Stimulated activated CD4-positive, alpha-beta T cell treated with anti-CD3 and anti-CD28 coated beads, TNF-alpha, amount 100 ng/mL, for 24 hours (primary cell): ENCODE data around the gene SNAPIN.
"Not testable (repeated sequence)": the region's sequence is repeated elsewhere in the genome, so short reads cannot be mapped to it uniquely, and the experiment has no call there.

Experiments
- DNase-seq, 3 experiments: peaks; one replicate each; pipeline ENCODE4 v3.0.0-alpha.2; 2020; ENCODE audit warnings: low read depth in 3 of 3

The SNAPIN gene

DNA sequence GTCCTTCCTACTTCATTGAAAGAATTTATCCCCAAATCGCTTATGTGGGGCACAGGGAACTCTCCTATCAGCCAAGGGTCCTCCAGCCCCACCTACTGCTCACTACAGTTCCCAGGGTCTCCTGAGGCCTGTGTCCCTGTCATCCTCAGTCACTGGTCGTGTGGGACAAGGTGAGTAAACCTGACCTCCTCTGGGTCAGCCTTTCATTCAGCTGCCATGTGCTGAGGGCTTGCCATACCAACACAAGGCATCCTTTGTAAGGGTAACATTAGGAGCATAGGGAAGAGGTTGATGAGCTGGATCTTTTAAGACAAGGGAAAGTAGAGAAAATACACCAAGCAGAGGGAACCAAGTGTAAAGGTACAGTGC lies 11.2 kb upstream of the SNAPIN start:
- no peak for DNase-seq

DNA sequence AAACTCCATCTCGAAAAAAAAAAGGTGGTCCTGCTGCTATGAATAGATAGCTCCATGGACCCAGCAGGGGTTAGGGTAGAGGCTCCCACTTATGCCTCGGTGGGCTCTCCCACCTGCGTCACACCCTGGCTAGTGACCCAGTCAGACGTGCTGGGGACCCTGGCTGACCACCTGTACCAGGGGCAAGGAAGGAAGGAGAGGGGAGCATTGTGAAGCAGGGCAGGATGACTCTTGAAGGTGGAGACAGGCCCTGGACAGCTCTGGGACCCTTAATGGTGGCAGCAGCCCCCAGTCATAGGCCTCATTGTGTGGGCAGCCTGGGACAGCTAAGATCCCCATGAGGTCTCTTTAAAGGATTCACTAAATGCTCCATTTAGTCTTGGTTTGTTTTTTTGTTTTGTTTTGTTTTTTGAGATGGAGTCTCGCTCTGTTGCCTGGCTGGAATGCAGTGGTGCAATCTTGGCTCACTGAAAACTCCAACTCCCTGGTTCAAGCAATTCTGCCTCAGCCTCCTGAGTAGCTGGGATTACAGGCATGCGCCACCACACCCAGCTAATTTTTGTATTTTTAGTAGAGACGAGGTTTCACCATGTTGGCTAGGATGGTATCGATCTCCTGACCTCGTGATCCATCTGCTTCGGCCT lies 10.4 kb upstream of the SNAPIN start:
- DNase-seq = no peak

DNA sequence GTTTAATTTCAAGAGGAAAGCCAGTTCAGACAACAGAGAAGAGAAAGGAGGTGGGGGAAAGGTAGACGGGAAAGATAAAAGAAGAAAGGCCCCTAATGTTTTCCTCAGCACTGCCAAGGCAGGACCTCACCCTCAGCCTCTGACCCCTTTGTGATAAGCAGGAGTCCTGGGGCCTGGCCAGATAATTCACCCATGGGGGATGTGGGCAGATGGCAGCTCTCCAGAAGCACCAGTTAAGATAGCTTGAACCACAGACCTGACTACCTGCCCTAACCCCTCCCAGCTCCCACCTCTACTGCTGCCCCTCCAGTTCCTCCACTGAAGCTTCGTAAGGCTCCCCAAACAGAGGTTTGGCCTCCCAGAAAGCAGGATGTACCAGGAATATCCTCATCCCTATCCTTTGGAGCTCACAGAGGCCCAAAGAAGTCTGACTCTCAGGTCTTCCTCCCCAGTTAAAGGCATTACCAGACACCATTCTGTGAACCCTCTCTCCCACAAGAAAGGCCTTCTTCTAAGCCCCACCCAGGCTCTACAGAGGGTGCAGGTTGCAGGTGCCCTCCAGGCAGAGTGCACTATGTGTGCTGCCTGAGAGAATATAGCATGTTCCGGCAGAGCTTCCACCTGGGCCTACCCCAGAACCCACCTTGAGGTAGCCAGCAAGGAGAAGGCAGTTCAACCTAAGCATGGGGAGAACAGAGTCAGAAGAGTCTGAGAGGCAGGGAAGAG lies 9.2 kb upstream of the SNAPIN start:
- no peak for DNase-seq

DNA sequence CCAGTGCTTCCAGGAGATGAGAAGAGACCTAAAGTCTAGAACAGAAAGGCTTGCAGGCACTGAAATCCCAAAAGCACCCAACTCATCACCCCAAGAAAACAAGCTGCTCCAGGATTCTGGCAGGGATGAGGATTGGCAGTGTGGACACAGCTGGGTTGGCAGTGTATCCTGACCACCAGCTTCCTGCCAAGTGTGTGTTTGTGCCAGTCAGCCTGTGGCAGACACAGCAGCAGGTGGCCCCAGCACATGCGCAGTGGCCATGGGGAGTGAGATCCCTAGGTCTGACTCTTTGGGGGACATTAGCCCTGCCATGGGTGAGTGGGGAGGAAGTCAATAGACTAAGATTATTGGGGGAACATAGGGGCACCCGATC lies 8.7 kb upstream of the SNAPIN start:
- no peak for DNase-seq

DNA sequence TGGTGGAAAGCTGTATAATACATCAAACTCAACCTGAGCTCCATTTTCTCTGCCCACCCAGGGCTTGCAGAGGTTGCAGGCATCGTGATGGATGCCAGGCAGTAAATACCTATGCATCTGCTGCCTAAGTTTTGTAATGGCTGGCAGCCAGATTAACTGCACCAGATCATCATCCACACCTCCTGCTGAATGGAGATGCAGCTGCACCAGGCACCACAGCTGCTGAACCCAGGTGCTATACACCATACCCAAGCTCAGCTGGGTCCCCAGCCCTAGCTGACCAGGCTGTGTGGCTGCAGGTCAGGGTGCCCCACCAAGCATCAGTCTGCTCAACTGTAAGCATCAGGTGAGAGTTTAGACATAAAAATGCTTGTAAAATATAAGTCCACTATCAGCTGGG lies 6.7 kb upstream of the SNAPIN start:
- no peak for DNase-seq

DNA sequence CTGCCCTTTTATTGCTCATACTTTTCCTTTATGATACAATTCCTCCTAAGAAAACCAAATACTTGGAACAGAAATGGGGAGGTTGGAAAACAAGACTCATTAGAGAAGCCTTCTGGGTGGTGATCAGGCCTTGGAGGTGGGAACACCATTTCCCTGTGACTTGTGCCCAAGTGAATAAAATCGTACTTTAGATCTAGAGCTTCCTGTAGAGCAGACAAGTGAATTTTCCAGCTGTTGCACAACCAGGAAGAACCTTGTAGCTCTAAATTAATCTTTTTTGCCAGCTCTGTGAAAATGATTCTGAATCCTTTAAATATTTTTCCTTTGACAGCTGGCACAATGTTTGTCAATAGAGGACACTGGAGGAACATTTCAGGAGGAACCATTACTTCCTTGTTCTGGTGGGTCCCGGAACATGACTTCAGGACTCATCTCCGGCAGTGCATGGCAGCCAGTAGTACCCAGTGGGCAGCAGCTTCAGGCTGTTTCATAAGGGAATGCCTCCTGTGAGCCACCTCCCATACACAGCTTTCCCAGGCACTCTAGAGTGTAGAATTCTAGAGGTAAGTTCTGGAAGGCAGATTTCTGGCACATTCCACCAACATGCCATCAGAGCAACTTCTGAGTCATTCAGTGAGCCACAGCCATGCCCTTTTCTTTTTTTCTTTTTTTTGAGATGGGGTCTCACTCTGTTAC lies 5.5 kb upstream of the SNAPIN start:
- no peak for DNase-seq

DNA sequence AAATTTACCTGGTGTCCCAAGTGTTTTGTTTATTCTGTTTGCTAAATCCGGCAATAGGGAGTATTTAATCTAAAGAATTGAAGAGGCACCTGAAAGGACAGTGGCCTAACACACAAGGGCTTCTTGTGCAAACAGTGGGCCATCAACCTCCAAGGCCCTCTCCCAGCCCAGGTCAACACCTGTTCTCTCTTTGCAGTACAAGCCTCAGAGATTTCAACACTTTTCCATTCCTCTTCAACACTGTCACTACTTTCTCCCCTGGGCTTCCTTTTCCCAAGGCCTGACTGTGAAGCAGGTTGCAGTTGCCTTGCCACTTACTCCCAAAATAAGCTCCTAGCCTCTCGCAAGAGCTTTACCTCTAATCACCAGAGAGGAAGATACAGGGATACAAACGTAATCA lies 3.2 kb upstream of the SNAPIN start:
- DNase-seq = no peak

DNA sequence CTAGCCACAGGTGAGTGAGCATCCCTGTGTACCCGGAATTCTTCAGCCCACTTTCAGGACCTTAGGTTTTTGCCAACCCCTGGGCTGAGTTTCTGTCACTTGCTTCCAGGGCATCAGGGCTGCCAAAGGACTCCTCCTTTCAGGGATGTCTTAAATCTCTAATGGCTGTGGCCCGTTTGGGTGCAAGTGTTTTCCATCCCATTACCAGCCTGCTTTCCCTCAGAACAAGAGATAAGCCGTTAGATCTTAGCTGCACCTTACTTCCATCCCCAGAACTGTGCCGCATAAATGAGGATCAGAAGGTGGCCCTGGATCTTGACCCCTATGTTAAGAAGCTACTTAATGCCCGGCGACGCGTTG lies 652 bp downstream of the SNAPIN start:
- DNase-seq = no peak

DNA sequence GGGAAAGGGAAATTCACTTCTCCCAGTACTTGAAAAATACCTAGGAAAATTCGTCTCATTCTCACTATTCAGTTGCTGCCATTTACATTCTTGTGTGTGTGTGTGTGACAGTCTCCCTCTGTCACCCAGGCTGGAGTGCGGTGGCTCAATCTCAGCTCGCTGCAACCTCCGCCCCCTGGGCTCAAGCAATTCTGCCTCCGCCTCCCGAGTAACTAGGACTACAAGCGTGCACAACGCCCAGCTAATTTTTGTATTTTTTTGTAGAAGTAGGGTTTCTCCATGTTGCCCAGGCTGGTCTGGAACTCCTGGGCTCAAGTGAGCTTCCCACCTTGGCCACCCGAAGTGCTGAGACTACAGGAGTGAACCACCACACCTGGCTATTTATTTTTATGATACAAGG lies 1.2 kb downstream of the SNAPIN start:
- no peak for DNase-seq

DNA sequence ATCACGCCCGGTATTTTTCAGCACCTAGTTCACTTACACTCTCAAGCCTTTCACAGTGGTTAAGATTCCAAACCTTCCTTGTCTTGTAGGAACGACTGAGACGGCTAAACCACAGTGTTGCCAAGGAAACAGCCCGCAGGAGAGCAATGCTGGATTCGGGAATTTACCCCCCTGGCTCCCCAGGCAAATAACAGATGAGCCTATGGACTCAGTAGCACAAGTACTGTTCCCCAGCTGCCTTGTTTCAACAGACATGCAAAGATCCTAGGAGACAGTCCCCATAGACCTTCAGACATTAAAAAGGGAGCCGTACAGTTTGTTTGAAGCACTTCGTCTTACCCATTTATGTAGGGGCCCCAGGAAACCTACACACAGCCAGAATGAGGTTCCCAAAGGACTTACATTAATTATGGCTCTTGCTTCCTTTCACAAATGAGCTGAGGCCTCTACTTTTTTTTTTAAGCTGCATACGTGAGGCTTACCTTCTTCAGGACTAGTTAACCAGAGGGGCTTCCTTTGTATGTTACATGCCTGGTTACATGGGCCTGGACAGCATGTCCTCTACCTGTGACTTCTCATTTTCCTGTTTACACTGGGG lies 2.7 kb downstream of the SNAPIN start:
- DNase-seq = no peak

DNA sequence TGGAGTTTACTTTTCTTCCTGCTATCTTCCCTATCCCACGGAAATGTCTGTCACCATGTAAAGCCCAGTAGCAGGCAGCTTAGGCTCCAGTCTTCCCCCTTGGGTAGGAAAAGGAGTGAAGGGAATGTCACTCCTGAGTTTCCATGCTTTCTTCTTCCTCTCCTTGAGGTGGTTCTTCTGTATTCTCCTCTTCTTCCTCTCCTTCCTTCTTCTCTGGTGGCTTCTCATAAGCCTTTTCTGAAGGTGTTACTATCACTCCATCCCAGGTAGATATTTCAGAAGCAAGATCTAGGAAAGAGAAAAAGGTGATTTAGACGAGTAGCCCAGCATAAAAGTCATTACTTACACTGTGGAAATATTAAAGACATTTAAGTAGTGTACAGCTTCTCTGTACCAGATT lies 3.8 kb downstream of the SNAPIN start:
- no peak for DNase-seq

DNA sequence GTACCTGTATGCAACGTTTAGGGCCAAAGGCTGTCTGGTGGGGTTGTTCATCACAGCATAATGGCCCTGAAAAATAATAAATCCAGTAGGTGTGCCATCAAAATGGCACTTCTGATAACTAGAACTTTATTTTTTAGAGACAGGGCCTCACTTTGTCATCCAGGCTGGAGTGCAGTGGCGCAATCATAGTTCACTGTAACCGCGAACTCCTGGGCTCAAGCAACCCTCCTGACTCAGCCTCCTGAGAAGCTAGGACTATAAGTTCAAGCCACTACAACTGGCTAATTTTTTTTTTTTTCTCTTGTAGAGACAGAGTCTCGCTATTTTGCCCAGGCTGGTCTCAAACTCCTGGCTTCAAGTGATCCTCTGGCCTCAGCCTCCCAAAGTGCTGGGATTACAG lies 4.7 kb downstream of the SNAPIN start:
- no peak for DNase-seq

DNA sequence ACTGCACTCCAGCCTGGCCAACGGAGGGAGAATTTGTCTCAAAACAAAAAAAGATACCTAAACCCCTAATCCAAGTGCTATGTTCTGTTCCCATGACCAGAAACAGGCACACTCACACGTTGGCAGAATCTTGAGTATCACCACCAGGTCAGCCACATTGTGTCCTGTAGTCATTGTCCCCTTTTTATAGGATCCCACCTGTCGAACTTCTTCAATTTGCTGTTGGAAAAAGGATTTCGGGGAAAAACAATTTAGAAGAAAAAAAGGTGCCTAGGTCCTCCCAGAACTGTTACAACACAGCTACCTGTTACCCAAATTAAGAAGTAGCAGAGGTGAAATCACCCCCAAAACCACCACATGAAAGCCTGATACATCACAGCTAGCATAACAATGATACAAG lies 8.9 kb downstream of the SNAPIN start:
- no peak for DNase-seq

DNA sequence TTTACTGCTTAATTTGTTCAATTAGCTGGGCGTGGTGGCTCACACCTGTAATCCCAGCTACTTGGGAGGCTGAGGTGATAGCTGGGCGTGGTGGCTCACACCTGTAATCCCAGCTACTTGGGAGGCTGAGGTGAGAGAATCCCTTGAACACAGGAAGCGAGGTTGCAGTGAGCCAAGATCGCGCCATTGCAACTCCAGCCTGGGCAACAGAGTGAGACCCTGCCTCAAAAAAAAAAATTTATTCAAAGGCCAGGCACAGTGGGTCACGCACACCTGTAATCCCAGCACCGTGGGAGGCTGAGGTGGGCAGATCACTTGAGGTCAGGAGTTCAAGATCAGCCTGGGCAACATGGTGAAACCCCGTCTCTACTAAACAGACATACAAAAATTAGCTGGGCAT lies 10.2 kb downstream of the SNAPIN start:
- not testable (repeated sequence) for DNase-seq

DNA sequence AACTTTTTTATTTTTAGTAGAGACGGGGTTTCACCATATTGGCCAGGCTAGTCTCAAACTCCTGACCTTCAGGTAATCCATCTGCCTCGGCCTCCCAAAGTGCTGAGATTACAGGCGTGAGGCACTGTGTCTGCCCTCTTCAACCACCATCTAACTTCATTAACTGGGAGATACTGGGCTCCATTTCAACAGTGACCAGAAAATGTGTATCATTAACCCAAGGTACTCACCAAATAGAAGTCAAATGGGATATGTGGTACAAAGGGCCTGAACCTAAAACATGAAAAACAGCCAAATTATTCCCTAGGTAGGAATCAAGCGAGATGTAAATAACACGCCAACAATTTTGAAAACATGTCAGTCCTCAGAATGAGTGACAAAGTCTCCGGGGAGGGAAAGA lies 11.1 kb downstream of the SNAPIN start:
- DNase-seq = no peak

DNA sequence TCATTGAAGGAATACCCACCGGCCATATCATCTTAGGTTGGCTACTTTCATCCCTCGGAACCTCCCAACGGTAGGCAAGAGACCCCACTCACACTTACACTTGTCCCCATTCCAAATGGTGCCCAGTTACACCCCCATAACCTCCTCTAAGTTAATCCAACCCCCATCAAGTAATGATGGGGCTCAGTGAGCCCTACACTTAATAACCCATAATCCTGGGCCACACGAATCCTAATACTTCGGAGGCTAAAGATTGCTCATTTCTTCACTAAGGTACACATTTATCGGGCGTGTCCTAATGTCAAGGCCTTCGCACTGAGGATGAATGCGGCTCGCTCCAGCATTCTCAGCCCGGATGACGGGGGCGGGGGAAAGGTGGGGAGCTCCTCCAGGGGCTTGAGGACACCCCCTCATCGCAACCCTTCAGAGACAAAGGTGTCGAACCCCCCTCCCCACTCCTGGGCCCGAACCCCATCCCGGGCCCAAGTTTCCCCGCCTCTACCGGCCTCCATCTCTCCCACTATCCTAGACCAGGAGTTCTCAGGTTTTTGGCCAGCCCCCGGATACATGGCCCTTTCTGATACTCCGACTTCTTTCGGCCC lies 11.9 kb downstream of the SNAPIN start:
- no peak for DNase-seq

DNA sequence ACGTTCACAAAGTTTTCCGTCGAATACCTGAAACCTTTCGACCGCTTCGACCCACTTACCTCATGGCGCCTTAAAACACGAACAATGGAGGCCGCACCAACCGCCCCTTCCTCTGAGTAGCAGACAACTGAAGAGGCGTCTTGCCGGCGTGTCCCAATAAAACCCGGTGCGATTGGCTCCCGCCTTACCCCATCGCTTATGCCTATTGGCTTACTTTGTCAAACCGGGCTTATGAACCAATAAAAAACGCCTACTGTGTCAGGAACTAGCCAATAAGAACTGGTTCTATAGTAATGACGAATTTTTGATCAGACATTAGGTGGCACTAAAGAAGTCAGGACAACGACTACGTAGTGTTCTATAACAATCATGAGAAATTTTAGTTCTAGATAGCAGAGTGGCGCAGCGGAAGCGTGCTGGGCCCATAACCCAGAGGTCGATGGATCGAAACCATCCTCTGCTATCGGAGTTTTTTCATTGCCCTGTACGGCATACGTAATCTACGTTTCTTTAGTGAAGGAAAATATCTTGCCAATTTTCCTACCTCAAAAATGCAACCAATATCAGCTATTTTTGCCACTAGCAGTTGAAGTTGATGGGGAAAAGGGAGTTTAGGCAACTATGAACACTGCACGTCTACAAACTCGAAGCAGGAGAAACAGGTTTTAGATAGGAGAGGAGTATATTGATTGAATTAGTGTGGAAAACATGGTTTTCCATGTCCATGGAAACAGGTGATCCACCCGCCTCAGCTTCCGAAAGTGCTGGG lies 12.5 kb downstream of the SNAPIN start, which contains the start of gene ILF2:
Gene ILF2, minus strand, starts transcription at position 135 of the 769 bp plus-strand sequence. Its CDS starts 71 bp downstream, at position 64.
- peak; percentile 88 to 97 (median 95) for DNase-seq

DNA sequence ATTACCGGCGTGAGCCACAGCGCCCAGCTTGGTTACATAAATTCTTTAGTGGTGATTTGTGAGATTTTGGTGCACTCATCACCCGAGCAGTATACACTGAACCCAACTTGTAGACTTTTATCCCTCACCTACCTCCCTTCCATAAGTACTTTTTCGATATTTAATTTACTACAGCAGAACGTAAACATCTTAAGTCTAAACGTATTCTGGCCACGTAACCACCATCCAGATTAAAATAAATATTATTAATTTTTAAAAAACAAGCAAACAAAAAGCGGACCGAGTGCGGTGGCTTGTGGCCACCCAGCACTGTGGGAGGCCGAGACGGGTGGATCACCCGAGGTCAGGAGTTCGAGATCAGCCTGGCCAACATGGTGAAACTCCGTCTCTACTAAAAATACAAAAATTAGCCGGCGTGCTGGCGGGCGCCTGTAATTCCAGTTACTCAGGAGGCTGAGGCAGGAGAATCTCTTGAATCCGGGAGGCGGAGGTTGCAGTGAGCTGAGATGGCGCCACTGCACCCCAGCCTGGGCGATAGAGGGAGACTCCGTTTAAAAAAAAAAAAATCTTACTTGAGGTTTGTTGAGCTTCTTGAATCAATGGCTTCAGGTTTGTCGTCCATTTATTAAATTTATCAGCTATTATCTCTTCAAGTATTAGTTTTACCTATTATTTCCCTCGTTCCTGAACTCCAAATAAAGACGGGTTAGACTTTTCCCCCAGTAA lies 13.3 kb downstream of the SNAPIN start:
- peak; percentile 14 to 62 (median 28) for DNase-seq

DNA sequence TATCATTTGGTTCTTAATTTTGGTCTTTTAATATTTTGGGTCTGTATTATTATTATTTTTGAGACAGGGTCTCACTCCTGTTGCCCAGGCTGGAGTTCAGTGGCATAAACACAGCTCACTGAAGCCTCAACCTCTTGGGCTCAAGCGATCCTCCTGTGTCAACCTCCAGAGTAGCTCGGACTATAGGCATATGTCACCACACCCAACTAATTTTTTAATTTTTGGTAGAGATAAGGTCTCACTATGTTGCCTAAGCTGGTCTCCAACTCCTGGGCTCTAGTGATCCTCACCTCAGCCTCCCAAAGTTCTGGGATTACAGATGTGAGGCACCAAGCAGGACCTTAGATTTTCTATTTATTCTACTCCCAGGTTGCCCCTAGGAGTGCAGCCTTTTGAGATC lies 15.0 kb downstream of the SNAPIN start:
- DNase-seq = no peak

DNA sequence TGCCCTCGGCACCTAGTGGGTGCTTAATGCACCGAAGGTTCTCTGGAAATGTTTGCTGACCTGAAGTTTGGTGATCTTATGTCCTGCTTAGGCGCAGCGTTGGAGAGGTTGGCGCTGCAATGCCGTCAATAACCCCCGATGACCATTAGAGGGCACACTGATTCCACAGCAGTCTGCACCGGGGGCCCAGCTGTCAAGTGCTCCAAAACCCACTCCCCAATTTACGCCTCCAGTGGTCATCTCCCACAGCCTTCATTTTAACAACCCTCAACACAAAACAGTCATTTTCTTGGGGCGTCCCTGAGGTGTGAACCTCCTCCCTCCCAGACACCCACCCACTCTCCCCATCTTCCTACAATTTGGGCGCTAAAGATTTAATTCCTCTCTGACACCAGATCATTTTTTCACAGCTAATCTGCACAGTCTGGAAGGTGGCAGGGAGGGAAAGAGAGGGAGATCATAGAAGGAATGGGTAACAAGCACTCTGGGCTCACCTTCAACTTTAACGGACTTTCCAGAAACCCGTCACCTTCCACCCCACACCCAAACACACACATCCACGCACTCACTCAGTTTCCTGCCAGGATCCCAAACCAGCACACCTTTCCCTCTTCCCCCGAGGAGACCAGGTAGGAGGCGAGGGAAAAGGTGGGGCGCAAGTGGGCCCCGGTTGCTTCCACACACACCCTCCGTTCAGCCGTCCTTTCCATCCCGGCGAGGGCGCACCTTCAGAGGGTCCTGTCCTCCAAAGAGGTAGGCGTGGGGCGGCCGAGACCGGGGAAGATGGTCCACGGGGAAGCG lies 19.4 kb downstream of the SNAPIN start:
- DNase-seq = peak in 1 of 3 experiments; percentile 56
